Activated effector memory CD4-positive, alpha-beta T cell treated with Interleukin-2 at 50 U/mL for 16 hours (primary cell): ENCODE results near the gene MTMR8.

Source experiments
- DNase-seq: peaks from one replicate; pipeline ENCODE4 v3.0.0-alpha.2; 2020

The MTMR8 gene

DNA sequence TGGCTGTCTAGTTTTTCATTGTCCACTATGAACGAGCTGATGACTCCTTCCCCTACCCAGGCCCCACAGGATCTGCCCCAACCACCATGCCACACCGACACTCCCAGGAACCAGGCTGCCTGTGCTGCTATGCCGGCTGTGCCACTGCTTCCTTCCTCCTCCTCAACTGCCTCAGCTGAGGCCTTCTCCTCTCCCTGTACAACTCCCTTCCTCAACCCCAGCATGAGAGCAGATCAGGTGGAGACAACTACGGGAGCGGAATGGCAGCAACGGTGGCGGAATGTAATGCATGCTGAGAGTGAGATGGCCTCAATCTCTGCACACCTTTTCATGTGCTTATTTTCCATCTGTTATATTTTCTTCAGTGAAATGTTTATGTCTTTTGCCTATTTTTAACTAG lies 88.5 kb downstream of the MTMR8 start:
- no peak for DNase-seq

DNA sequence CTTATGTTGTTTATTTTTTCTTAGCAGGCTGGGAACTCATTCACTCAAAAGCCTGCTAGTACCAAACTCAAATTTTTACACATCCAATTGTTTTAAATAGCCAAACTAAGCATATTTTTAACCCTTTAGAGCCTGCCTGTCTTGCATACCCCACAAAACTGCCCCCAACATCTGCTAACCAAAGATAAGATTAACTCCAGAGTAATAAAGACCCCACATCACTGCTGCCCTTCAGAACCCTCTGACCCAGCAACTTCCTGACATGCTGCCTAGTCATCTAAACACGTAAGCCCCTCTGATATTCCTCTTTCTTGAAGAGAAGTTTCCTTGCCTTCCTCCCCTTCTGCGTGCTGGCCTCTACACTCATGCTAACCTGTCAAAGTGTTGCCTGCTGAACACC lies 104.1 kb downstream of the MTMR8 start:
- DNase-seq, result no peak

DNA sequence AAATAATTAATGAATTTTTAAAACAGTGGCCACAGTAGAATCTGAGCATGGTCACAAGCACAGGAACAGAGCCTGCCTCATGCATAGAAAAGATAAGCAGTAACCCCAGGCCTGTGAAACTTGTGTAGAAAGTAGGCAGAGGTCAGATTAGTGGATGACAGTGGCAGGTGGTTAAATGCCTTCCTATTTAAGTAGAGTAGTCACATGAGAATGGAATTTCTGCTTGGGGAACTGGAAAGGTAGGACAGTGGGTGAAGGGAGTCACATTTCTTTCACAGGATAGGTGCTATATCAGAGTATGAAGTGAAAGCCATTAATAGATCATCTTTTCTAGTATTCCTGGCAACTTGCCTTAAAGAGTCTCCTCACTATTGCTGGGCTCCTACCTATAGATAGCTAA lies 130.0 kb downstream of the MTMR8 start:
- no peak for DNase-seq

DNA sequence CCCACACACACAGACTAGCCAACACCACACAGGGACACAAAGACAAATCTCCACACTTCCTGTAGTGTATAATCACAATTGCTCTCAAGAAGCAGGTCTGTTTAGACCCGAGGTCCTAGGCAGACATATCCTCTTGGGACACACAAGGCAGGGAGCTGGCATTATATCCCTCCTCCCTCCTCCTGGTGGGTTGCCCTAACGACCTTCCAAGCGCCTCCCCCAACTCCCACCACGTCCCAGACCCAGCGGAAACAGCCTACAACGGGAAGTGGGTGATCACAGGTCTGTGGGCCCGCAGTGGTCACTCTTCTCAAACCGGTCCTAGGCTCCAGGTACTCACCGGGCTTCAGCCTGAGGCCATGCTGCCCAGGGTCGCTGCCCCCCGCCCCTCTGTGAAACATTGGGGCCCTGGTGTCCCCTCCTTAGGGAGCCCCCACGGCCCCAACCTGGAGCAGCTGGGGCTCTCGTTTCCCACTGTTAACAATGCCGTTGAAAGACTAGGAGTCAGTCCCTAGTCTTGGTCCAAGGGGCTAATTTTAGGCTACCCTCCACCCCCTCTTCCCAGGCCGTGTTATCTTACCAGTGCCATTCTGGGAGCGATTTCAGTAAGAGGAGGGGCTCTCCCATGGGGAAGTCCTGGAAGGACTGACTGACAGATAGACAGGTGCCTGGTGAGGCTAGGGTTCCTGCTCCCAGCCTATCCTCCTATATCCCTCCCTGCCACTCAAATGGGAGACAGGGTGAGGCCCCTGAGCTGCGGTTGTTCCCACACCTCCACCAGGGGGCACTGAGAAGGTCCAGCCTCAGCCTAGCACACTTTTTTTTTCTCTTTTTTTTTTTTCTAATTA lies 164.9 kb downstream of the MTMR8 start, which contains the start of gene ASB12:
Gene ASB12, minus strand, starts transcription at position 485 of the 848 bp plus-strand sequence. CDS start 4,957 bp downstream, outside the sequence.
- DNase-seq, result no peak

DNA sequence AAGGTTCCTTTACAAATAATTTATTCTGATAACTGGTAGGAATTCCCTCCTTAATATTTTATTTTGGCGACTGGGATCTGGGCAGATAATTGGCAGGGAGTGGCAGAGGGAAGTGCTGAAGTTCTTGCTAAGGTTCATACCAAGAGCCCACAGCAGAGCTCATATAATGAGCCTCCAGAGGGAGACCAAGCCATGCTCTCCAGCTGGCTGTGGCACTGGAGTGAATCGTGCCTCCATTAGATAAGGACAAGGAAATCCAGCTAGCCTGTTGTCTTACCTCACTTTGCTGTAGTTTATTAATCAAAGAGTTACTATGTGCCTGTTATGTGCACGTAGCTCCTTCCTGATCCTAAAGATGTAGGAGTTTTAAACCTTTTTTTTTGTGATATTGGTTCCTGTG lies 166.1 kb downstream of the MTMR8 start:
- DNase-seq, result no peak
